ENCODE data around the gene UBXN10.

UBXN10 gene

GRCh38 chr1:20151906-20152598 is 33.8 kb upstream of the UBXN10 start:
- peak; percentile 58 for DNase-seq (ENCODE audit: low read depth)

DNA sequence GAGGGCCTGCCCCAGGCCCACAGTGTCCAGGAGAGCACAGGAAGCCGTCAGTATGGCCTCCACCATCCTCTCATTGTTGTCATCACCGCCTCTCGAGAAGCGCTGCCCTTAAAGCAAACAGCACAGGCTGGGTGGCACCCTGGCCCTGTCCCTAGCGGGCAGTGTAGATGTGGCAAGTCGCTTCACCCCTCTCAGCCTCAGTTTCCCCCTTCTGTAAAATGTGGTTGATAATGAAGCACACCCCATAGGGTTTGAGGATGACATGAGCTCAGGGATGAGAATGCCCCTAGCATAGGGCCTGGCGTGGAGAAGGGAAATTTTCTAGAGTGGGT is 33.3 kb upstream of the UBXN10 start:
- DNase-seq (ENCODE audit: low read depth) = no peak

GRCh38 chr1:20153000-20153418 is 32.9 kb upstream of the UBXN10 start:
- no peak for DNase-seq (ENCODE audit: low read depth)

DNA sequence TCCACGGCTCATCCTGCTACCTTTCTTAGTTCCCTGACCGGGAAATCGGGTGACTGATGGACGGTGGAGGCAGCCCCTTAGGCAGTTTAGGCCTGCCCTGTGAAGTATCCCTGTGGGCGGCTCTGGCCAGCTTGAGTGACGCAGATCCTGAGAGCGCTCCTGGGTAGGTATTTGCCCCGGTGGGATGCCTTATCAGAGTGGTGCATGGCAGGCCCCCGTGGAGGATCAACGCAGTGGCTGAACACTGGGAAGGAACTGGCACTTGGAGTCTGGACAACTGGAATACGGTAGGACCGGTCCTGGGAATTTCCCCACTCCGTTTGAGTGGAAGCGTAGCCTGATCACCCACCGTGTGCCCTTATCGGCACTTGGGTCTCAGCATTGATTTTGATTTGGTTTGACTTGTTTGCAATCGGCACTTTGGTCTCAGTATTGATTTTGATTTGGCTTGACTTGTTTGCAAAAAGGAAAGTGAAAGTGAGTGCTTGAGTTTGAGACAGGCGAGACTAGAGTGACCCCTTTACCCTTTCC is 31.5 kb upstream of the UBXN10 start:
- no peak for DNase-seq (ENCODE audit: low read depth)

DNA sequence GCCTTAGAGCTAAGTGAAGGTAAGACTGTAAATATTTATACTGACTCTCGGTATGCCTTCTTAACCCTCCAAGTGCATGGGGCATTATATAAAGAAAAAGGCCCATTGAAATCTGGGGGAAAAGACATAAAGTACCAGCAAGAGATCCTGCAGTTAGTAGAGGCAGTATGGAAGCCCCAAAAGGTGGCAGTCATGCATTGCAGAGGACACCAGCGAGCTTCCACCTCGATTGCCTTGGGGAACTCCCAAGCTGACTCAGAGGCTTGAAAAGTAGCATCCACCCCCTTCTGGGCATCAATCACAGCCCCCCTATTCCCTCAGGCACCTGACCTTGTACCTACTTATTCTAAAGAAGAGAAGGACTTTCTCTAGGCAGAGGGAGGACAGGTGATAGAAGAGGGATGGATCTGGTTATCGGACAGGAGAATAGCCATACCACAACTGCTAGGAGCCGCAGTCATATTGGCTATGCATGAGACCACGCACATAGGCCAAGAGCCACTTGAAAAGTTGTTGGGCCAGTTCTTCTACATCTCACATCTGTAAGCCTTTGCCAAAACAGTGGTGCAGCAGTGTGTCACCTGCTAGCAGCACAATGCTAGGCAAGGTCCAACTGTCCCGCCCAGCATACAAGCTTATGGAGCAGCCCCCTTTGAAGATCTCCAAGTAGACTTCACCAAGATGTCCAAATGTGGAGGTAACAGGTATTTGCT is 27.4 kb upstream of the UBXN10 start:
- DNase-seq (ENCODE audit: low read depth) = no peak

DNA sequence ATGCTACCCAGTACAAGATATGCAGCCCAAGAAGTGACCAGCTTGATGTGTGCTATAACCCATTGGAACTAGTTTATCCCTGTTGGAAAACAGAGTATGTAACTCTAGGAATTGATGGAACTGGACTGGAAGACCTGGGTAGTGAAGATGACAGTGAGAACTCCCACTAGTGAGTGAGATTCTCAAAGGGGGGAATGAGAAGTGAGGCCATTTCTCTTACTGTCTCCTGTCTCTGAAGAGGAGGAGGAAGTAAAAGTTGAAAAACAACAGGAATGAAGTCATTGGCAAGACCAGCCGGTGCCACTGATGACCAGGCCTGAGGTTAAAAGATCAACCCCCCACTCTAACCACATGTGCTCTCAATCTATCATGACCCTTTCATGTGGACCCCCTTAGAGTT is 25.9 kb upstream of the UBXN10 start:
- DNase-seq (ENCODE audit: low read depth) = no peak

GRCh38 chr1:20164694-20165202 is 21.1 kb upstream of the UBXN10 start:
- DNase-seq (ENCODE audit: low read depth) = no peak

- no peak for DNase-seq (ENCODE audit: low read depth)
Measured at GRCh38 chr1:20165522-20165951, 20.4 kb upstream of the UBXN10 start.

DNA sequence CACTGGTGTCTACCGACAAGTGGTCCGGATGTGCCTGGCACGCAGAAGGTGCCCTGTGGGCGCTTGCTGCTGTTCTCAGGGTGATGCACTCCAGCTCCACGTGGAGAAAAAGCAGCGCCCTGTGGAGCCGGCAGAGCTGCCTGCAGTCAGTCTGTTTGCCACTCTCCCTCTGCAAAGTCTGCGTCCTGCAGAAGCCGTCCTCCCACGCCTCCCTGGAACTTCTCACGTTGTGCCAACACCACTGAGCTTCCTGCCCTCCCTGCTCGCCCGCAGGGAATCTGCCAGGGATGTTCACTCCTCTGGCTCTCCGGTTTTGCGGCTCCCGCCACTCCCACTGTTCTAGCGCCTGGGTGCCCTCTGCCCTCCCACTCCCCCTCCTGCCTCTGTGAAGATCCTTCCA is 19.8 kb upstream of the UBXN10 start:
- no peak for DNase-seq (ENCODE audit: low read depth)

DNA sequence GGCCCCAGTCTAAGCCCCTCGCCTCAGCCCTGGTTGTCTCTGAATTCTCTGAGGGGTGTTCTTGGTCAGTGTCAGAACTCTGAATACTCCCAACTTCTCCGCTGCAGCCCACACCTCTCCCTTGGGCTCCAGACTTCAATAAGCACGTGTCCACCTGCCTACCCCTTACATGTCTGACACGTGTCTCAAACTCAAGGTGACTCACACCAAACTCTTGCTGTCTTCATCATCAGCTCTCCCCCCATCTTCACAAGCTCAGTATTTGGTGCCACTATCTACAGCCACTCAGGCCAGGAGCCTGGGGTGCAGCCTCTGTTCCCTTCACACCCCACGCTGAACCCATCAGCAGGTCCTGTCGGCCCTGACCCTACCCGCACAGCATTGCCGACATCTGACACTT is 18.8 kb upstream of the UBXN10 start:
- no peak for DNase-seq (ENCODE audit: low read depth)

DNA sequence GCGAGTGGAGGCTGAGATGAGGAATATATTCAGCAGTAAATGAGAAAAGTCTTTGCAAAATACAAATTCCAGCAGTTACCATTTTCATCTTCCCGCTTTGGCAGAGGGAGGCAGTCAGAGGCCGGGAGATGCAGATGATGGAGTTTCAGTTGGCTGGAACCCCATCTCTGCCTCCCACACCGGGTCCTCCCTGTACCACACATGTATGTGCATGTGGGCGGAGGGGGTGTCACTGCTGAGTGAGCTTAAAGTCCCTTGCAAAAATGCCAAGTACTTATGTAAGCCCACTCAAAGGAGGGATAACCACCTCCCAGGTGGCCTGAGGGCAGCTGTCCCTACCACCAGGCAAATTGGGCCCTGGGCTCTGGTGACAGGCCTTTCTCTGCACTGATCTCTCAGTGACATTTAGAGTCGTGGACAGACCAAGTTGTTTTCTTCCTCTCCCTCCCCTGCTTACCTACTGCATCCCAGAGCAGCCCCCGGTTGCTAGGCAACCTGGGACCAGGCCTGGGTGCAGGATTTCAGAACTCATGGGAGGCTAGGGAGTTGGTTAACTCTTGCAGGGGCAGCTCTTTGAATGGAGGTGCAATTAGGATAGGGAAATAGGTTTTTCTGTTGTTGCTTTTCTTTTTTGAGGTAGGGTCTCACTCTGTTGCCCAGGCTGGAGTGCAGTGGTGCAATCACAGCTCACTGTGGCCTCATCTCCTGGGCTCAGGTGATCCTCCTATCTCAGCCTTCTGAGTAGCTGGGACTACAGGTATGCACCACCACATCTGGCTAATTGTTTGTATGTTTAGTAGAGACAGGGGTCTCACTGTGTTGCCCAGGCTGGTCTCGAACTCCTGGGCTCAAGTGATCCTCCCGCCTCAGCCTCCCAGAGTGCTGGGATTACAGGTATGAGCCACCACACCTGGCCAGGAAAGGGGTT is 17.1 kb upstream of the UBXN10 start:
- no peak for DNase-seq (ENCODE audit: low read depth)

- no peak for DNase-seq (ENCODE audit: low read depth)
Measured at GRCh38 chr1:20169932-20170331, 16.0 kb upstream of the UBXN10 start.

DNA sequence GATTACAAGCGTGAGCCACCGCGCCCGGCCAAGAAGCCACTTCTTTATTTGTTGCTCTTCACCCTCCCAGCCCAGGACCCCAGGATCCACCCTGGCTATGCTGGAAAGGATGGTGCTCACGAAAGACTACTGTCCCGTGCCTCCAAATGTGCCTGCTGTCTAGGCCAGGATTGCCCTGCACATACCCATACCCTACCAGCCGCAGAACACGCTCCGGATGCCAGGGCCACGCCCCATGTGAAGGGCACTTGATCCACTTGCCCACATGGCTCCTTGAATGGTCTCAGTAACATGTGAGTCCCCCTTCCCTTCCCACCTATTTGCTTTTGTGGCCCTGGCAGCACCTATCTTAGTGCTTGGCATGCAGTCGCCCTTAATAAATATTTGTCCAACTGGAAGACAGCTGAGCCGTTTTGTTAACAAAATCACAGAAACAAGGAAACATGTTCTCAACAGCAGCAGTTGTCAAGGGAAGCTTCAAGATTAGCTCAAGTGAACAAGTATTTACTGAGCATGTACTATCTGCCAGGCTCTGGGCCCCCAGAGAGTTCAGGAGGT is 13.8 kb upstream of the UBXN10 start:
- no peak for DNase-seq (ENCODE audit: low read depth)

DNA sequence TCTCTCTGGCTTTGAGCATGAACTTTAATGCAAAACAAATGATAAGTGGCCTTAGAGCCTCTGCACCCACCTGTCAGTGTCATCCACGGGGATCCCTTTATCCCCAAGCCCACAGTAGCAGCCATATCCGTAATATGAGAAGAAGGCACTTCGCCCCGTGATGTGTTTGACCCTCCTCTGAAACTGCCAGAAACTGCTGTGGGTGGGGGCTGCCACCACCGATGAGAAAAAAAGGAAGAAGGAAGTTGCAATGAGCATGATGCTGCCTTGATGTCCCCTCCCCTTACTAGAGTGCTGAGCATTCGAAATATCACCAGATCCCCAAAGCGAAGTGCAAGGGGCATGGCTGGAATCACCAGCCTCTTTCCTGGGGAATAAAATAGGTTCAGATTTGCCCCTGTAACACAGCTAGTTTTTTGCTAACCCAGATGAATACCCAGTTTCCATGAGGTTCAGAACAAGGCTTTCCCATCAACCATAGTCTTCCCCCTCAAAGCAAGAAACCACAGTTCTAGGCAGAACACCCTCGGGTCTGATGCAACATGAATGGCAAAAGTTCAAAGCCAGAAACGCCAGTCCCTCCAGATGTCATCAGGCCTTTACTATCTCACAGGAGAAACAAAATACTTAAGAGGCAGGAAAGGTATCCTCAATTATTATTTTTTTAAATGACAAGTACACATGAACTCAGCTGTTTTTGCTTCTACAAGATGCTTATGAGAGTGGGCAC is 10.8 kb upstream of the UBXN10 start:
- no peak for DNase-seq (ENCODE audit: low read depth)

- DNase-seq (ENCODE audit: low read depth) = no peak
Measured at GRCh38 chr1:20178634-20179370, 7.1 kb upstream of the UBXN10 start.

GRCh38 chr1:20179371-20180128 is 6.3 kb upstream of the UBXN10 start:
- no peak for DNase-seq (ENCODE audit: low read depth)

DNA sequence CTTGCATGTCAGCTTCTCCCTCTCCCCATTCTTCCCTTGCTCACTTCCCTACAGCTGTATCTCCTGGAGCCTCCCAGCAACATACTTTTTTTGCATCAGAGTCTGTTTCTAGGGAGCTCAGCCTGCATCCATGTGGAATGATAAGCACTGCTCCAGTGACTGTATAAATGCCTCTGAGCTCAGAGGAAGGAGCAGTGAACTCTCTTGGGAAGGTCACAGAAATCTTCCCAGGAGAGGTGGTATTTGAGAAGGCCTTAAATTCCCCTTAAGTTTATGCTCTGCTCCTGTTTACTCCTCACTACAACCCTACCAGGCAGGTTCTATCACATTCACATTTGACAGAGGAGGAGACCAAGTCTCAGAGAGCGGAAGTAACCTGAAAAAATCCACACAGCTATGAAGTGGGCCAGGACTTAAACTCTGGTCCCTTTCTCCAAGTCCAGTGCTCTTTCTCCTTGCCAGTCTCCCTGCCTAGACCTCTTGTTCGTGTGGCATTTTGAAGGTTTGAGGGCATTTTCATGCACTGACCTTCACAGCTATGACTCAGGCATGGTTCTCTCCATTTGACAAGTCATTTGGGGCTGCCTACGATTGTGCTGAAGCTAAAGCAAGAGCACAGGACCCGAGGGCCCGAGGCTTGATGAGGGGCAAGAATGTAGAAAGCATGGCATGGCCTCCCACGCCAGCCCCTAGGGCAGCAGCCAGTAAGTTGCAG is 5.6 kb upstream of the UBXN10 start:
- no peak for DNase-seq (ENCODE audit: low read depth)

DNA sequence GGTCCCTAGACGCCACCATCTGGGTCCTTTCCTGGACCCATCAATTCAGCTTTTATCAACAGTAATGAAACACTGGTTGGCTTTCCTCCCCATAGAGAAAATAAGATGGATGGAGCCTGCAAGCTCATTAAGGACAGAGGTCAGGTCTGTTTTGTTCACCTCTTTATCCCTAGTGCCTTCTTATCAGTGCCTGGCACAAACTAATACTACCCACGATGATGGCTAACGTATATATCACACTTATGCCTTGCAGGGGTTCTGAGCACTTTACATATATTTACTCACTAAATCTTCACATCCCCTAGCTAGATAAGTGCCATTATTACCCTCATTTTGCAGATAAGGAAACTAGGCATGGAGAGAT is 5.1 kb upstream of the UBXN10 start:
- no peak for DNase-seq (ENCODE audit: low read depth)

GRCh38 chr1:20182415-20182814 is 3.5 kb upstream of the UBXN10 start:
- no peak for DNase-seq (ENCODE audit: low read depth)

Data from T follicular helper cell (primary cell).